H1 (cell line): ENCODE data around the gene RGPD3. TPM values are rescaled to one million over a fixed set of nuclear protein-coding genes. Genes with fewer than 3 reads are reported as not detected.
"Not testable (repeated sequence)": the region's sequence is repeated elsewhere in the genome, so short reads cannot be mapped to it uniquely, and the experiment has no call there.

Experiments
- CTCF ChIA-PET: fragments of 300-600 bp; sonication (Branson Sonifier 250); formaldehyde crosslinking; loops from one replicate; lab custom pipeline; 2021; ENCODE audit not compliant: partially characterized antibody; lab: Charles Lee
- POLR2A ChIA-PET: fragments of 300-600 bp; sonication (Branson Sonifier 250); formaldehyde crosslinking; loops from one replicate; lab custom pipeline; 2021; ENCODE audit warnings: inconsistent platforms; ENCODE audit not compliant: partially characterized antibody; lab: Charles Lee
- DNase-seq, 2 experiments: peaks; one replicate each; pipeline versions ENCODE4 v3.0.0 to v3.0.0-alpha.2; 2010 to 2022; ENCODE audit warnings: low spot score in 2 of 2, low read depth in 1 of 2, mixed read lengths in 1 of 2
- FAIRE-seq: peaks from 2 replicates; lab custom pipeline; 2011; peaks lifted over from hg19 to GRCh38; lab: Jason Lieb, UNC
- H2AFZ ChIP-seq: 2 replicates; pipeline ENCODE4 v1.8.1; 2012; ENCODE audit warnings: low read length, inconsistent platforms
- H2AK5ac ChIP-seq: 2 replicates; pipeline ENCODE4 v1.6.1; 2013; ENCODE audit warnings: low read depth, low read length
- H2BK120ac ChIP-seq: replicated peaks from 2 replicates; pipeline ENCODE3; 2013; ENCODE audit warnings: low read depth, low read length, inconsistent platforms
- H2BK12ac ChIP-seq: 2 replicates; pipeline ENCODE4 v1.6.1; 2013; ENCODE audit warnings: low read depth, low read length
- H2BK15ac ChIP-seq: 2 replicates; pipeline ENCODE4 v1.6.1; 2013; ENCODE audit warnings: low read length
- H2BK20ac ChIP-seq: 2 replicates; pipeline ENCODE4 v1.6.1; 2013; ENCODE audit warnings: low read length
- H2BK5ac ChIP-seq: 2 replicates; pipeline ENCODE4 v1.6.1; 2013; ENCODE audit warnings: low read depth, low read length
- H3K14ac ChIP-seq: 2 replicates; pipeline ENCODE4 v1.6.1; 2013; ENCODE audit warnings: inconsistent platforms; ENCODE audit not compliant: insufficient read length
- H3K18ac ChIP-seq: 2 replicates; pipeline ENCODE4 v1.6.1; 2013; ENCODE audit warnings: low read length; ENCODE audit errors: extremely low read depth
- H3K23ac ChIP-seq: 2 replicates; pipeline ENCODE4 v1.6.1; 2013; ENCODE audit warnings: inconsistent platforms; ENCODE audit not compliant: insufficient read length
- H3K23me2 ChIP-seq: 2 replicates; pipeline ENCODE4 v1.6.1; 2013; ENCODE audit warnings: low read depth, low read length
- H3K27ac ChIP-seq: 2 replicates; pipeline ENCODE4 v1.6.1; 2011; ENCODE audit warnings: low read depth, low read length, inconsistent platforms
- H3K27me3 ChIP-seq, 4 experiments: replicated peaks in 1 of 4; 1 replicate in 1 of 4; 2 replicates in 3 of 4; pipeline versions ENCODE4 v1.6.1 to v1.8.1; 2011 to 2013; ENCODE audit warnings: low read length in 3 of 4, mild to moderate bottlenecking in 3 of 4, inconsistent platforms in 2 of 4, mixed read lengths in 2 of 4, moderate library complexity in 1 of 4; ENCODE audit not compliant: control insufficient read depth in 3 of 4, insufficient read depth in 3 of 4; ENCODE audit errors: extremely low read depth in 1 of 4
- H3K36me3 ChIP-seq, 4 experiments: 2 replicates each; pipeline versions ENCODE4 v1.6.1 to v1.8.1; 2011 to 2013; ENCODE audit warnings: mild to moderate bottlenecking in 4 of 4, low read length in 3 of 4, moderate library complexity in 2 of 4, control low read depth in 1 of 4, inconsistent platforms in 1 of 4; ENCODE audit not compliant: insufficient read depth in 4 of 4, control insufficient read depth in 2 of 4
- H3K4ac ChIP-seq: replicated peaks from 2 replicates; pipeline ENCODE3; 2013; ENCODE audit warnings: low read length, low read depth, mixed read lengths, inconsistent platforms; ENCODE audit not compliant: insufficient read length
- H3K4me1 ChIP-seq, 4 experiments: replicated peaks in 1 of 4; 1 replicate in 1 of 4; 2 replicates in 3 of 4; pipeline versions ENCODE4 v1.6.1 to v1.8.1; 2011 to 2013; ENCODE audit warnings: low read length in 3 of 4, inconsistent platforms in 2 of 4, mixed read lengths in 1 of 4; ENCODE audit not compliant: insufficient read depth in 4 of 4, control insufficient read depth in 3 of 4
- H3K4me2 ChIP-seq, 2 experiments: 2 replicates each; pipeline versions ENCODE4 v1.6.1 to v1.8.1; 2011 to 2013; ENCODE audit warnings: low read depth in 2 of 2, low read length in 2 of 2, control low read depth in 1 of 2, inconsistent platforms in 1 of 2, mild to moderate bottlenecking in 1 of 2; ENCODE audit not compliant: insufficient read depth in 1 of 2
- H3K4me3 ChIP-seq, 4 experiments: fragments of 200-600, 300-600 bp in 1 of 4; sonication (generic), shearing (Covaris generic), sonication (Bioruptor Twin) in 1 of 4; 2 replicates each; pipeline versions ENCODE4 v1.5.1 to v1.8.1; 2011 to 2016; ENCODE audit warnings: low read length in 4 of 4, low read depth in 3 of 4, control low read depth in 2 of 4, inconsistent platforms in 2 of 4, mild to moderate bottlenecking in 2 of 4, mixed read lengths in 1 of 4, moderate library complexity in 1 of 4; ENCODE audit not compliant: insufficient read depth in 2 of 4; ENCODE audit errors: extremely low read depth in 1 of 4
- H3K56ac ChIP-seq: replicated peaks from 2 replicates; pipeline ENCODE3; 2013; ENCODE audit warnings: low read depth, mild to moderate bottlenecking, mixed read lengths, low read length, inconsistent platforms; ENCODE audit not compliant: insufficient read length
- H3K79me1 ChIP-seq: 2 replicates; pipeline ENCODE4 v1.6.1; 2013; ENCODE audit warnings: low read depth, low read length, control low read depth
- H3K79me2 ChIP-seq, 2 experiments: 2 replicates each; pipeline versions ENCODE4 v1.6.1 to v1.8.1; 2012 to 2013; ENCODE audit warnings: low read length in 2 of 2, mild to moderate bottlenecking in 2 of 2, inconsistent platforms in 1 of 2; ENCODE audit not compliant: insufficient read depth in 2 of 2, control insufficient read depth in 1 of 2
- H3K9ac ChIP-seq, 4 experiments: replicated peaks in 1 of 4; 1 replicate in 1 of 4; 2 replicates in 3 of 4; pipeline versions ENCODE4 v1.6.1 to v1.8.1; 2011 to 2013; ENCODE audit warnings: low read depth in 3 of 4, low read length in 3 of 4, control low read depth in 2 of 4, mild to moderate bottlenecking in 2 of 4, moderate library complexity in 2 of 4, inconsistent platforms in 1 of 4; ENCODE audit errors: extremely low read depth in 1 of 4
- H3K9me3 ChIP-seq, 2 experiments: 2 replicates each; pipeline versions ENCODE4 v1.6.1 to v1.8.1; 2012 to 2013; ENCODE audit warnings: mild to moderate bottlenecking in 2 of 2, moderate library complexity in 2 of 2, control low read depth in 1 of 2, inconsistent platforms in 1 of 2, low read depth in 1 of 2, low read length in 1 of 2, mixed read lengths in 1 of 2; ENCODE audit not compliant: insufficient read depth in 2 of 2
- H4K20me1 ChIP-seq, 2 experiments: replicated peaks in 1 of 2; 2 replicates each; pipeline versions ENCODE3 to v1.8.1; 2011 to 2013; ENCODE audit warnings: inconsistent platforms in 2 of 2, low read length in 2 of 2, mild to moderate bottlenecking in 1 of 2; ENCODE audit not compliant: insufficient read depth in 2 of 2, control insufficient read depth in 1 of 2
- H4K5ac ChIP-seq: 2 replicates; pipeline ENCODE4 v1.6.1; 2013; ENCODE audit warnings: low read length, low read depth, mixed read lengths, inconsistent platforms; ENCODE audit not compliant: insufficient read length
- H4K8ac ChIP-seq: 2 replicates; pipeline ENCODE4 v1.8.0; 2013; ENCODE audit warnings: mild to moderate bottlenecking, moderate library complexity, low read length, inconsistent platforms; ENCODE audit not compliant: insufficient read depth; ENCODE audit errors: extremely low read depth
- H4K91ac ChIP-seq: replicated peaks from 2 replicates; pipeline ENCODE3; 2013; ENCODE audit warnings: low read length, mixed read lengths, inconsistent platforms; ENCODE audit not compliant: insufficient read length
- WGBS, 2 experiments: shearing (Covaris generic) in 1 of 2; methylation state at CpG; one replicate each; pipeline versions ENCODE4 v1.1.6 to v1.1.7; 2013 to 2015; ENCODE audit warnings: low lambda C conversion rate in 2 of 2, mixed read lengths in 2 of 2, inconsistent platforms in 1 of 2, low coverage in 1 of 2, missing lambda C conversion rate in 1 of 2; ENCODE audit not compliant: insufficient replicate concordance in 2 of 2, insufficient coverage in 1 of 2, insufficient read length in 1 of 2; ENCODE audit errors: extremely low coverage in 1 of 2, missing lambda C conversion rate in 1 of 2; 5-methylcytosine and 5-hydroxymethylcytosine counted together
- polyA plus RNA-seq, 7 experiments: library from polyadenylated mRNA; depleted of rRNA in 3 of 7; stranded (reverse) in 5 of 7; unstranded in 2 of 7; fragments of >200 nt in 5 of 7; fragments of 200-250 nt in 2 of 7; gene quantifications; 1 replicate in 5 of 7; 2 replicates in 1 of 7; 4 replicates in 1 of 7; pipeline versions ENCODE4 v1.2.1 to v1.2.3, GENCODE V29; 2011 to 2013; ENCODE audit warnings: missing spikeins in 2 of 7, mixed read lengths in 2 of 7
- total RNA-seq: library from RNA; stranded (reverse); fragmentation: NEBNext Ultra II Directional; extraction: Animal tissue kit (Norgen Biotek cat#: 25700); gene quantifications from 2 replicates; pipeline ENCODE4 v1.2.1, GENCODE V29; 2021

The RGPD3 gene
- total and polyA plus RNA-seq, 2 of the 8 experiments (the other 6 are each of a cell fraction or from before 2014, with no cell fraction given): 0.08 to 0.17 TPM

- POLR2A ChIA-PET, H2AK5ac ChIP-seq, H3K23ac ChIP-seq, H3K9me3 ChIP-seq, H4K20me1 ChIP-seq, H4K8ac ChIP-seq, H3K79me1 ChIP-seq, FAIRE-seq, H3K27me3 ChIP-seq, H3K4me3 ChIP-seq, H2BK12ac ChIP-seq, H2AFZ ChIP-seq, H3K14ac ChIP-seq, H3K4ac ChIP-seq, H2BK20ac ChIP-seq, H2BK15ac ChIP-seq, H4K5ac ChIP-seq, H3K27ac ChIP-seq, H3K23me2 ChIP-seq, H2BK120ac ChIP-seq, H4K91ac ChIP-seq, H3K56ac ChIP-seq, H3K18ac ChIP-seq, H3K36me3 ChIP-seq, H3K9ac ChIP-seq, H3K4me2 ChIP-seq, H3K4me1 ChIP-seq, H2BK5ac ChIP-seq, DNase-seq, H3K79me2 ChIP-seq, CTCF ChIA-PET: not testable (repeated sequence)
- 90% methylated on average over 9 of the region's 16 CpGs; no CpG with 5 or more reads in 1 of the 2 experiments for WGBS, 2 experiments
Measured at GRCh38 chr2:106511476-106511901, 43.3 kb upstream of the RGPD3 start.

- CTCF ChIA-PET, H3K18ac ChIP-seq, FAIRE-seq, H3K14ac ChIP-seq, H2AK5ac ChIP-seq, H3K4me3 ChIP-seq, H4K5ac ChIP-seq, H3K79me2 ChIP-seq, H2BK20ac ChIP-seq, H3K4me1 ChIP-seq, H3K56ac ChIP-seq, H3K23ac ChIP-seq, H2AFZ ChIP-seq, H4K20me1 ChIP-seq, H2BK12ac ChIP-seq, H3K27ac ChIP-seq, H2BK5ac ChIP-seq, H3K79me1 ChIP-seq, H4K91ac ChIP-seq, H3K9ac ChIP-seq, H3K23me2 ChIP-seq, H3K27me3 ChIP-seq, H3K9me3 ChIP-seq, H3K4ac ChIP-seq, DNase-seq, H2BK15ac ChIP-seq, H3K4me2 ChIP-seq, POLR2A ChIA-PET, H2BK120ac ChIP-seq, H4K8ac ChIP-seq, H3K36me3 ChIP-seq: not testable (repeated sequence)
- 87% methylated on average over 4 of the region's 4 CpGs; no CpG with 5 or more reads in 1 of the 2 experiments for WGBS, 2 experiments
Measured at GRCh38 chr2:106510791-106511190, 42.6 kb upstream of the RGPD3 start.
